SU-DHL-6 (cell line): ENCODE data around the gene EAPP.

Experiments
- EZH2phosphoT487 ChIP-seq: fragments of 200-600 bp; sonication (generic), shearing (Covaris generic); conservative IDR thresholded peaks from 2 replicates; pipeline ENCODE4 v1.6.1; 2018; ENCODE audit warnings: mild to moderate bottlenecking, antibody characterized with exemption, low read length, moderate library complexity, mixed read lengths
- TF ChIP-seq, protein P1 (sequence below): fragments of 200-600 bp; sonication (generic); IDR thresholded peaks from one replicate; pipeline ENCODE4 v1.5.1; 2017; ENCODE audit warnings: antibody characterized with exemption, mild to moderate bottlenecking, low read length, moderate library complexity; ENCODE audit not compliant: insufficient read depth, poor library complexity, severe bottlenecking

DNA sequence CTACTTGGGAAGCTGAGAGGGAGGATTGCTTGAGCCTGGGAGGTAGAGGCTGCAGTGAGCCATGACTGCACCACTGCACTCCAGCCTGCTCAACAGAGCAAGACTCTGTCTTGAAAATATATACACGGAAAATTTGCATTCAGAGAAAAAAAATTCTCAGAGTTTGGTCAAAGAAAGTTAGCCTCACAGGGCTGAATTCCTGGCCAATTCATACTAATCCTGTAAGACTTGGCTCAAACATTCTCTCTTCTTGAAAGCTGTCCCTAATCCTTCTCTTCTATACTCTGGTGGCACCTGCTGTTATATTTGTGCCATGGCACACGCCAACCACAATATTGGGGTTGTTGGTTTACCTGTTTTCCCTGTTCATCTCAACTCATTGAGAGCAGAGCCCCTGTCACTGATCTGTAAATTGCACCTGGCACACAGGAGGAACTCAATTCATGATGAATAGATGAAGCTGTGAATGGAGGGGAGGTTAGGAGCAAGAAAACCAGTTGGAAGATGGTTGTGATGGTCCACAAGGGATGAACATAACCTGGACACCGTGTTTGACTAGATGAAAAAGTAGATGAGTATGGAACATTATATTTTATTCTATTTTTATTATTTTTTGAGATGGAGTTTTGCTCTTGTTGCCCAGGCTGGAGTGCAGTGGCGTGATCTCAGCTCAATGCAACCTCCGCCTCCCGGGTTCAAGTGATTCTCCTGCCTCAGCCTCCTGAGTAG is 40.7 kb downstream of the EAPP start:
- TF ChIP-seq, protein P1, sequence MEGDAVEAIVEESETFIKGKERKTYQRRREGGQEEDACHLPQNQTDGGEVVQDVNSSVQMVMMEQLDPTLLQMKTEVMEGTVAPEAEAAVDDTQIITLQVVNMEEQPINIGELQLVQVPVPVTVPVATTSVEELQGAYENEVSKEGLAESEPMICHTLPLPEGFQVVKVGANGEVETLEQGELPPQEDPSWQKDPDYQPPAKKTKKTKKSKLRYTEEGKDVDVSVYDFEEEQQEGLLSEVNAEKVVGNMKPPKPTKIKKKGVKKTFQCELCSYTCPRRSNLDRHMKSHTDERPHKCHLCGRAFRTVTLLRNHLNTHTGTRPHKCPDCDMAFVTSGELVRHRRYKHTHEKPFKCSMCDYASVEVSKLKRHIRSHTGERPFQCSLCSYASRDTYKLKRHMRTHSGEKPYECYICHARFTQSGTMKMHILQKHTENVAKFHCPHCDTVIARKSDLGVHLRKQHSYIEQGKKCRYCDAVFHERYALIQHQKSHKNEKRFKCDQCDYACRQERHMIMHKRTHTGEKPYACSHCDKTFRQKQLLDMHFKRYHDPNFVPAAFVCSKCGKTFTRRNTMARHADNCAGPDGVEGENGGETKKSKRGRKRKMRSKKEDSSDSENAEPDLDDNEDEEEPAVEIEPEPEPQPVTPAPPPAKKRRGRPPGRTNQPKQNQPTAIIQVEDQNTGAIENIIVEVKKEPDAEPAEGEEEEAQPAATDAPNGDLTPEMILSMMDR: no peak
- no peak for TF ChIP-seq EZH2phosphoT487
